Large intestine (tissue), 3 donors: ENCODE measurements around the gene TMEM37. TPM values are rescaled to one million over a fixed set of nuclear protein-coding genes. Genes with fewer than 3 reads are reported as not detected.

Experiments
- DNase-seq, 2 donors: peaks; one replicate each; pipeline versions ENCODE4 v3.0.0 to v3.0.0-alpha.2; 2013
- H3K27ac ChIP-seq: one replicate; pipeline ENCODE4 v1.5.1; 2013; ENCODE audit warnings: low read length
- H3K27me3 ChIP-seq: 2 replicates; pipeline ENCODE4 v1.6.1; 2013; ENCODE audit warnings: low read length; ENCODE audit not compliant: control insufficient read depth, insufficient read depth
- H3K36me3 ChIP-seq: 2 replicates; pipeline ENCODE4 v1.6.1; 2013; ENCODE audit warnings: low read length; ENCODE audit not compliant: control insufficient read depth, insufficient read depth
- H3K4me1 ChIP-seq: one replicate; pipeline ENCODE4 v1.6.1; 2013; ENCODE audit warnings: low read length; ENCODE audit not compliant: control insufficient read depth, insufficient read depth
- H3K4me3 ChIP-seq: one replicate; pipeline ENCODE4 v1.5.1; 2013; ENCODE audit warnings: low read length
- H3K9me3 ChIP-seq: one replicate; pipeline ENCODE4 v1.6.1; 2013; ENCODE audit warnings: mild to moderate bottlenecking, low read depth, low read length, moderate library complexity; ENCODE audit not compliant: control insufficient read depth
- WGBS: methylation state at CpG from one replicate; pipeline ENCODE4 v1.1.5; 2013; ENCODE audit warnings: low lambda C conversion rate; ENCODE audit not compliant: insufficient coverage; 5-methylcytosine and 5-hydroxymethylcytosine counted together
- polyA plus RNA-seq: library from polyadenylated mRNA; unstranded; fragments of 120-200 nt; gene quantifications from one replicate; pipeline ENCODE4 v1.2.1, GENCODE V29; 2013

The TMEM37 gene
- polyA plus RNA-seq, 1 donor: 70.7 TPM

GRCh38 chr2:119432851-119433522, 1.3 kb downstream of the TMEM37 start:
- Histone ChIP-seq H3K36me3 (peaks cover 21% of the 10 kb centered on the region), H3K27ac (peak overlapping the region; percentile 87), H3K27me3 (no peaks in the 10 kb centered on the region), H3K4me3 (peak overlapping the region; percentile 67), H3K9me3 (no peaks in the 10 kb centered on the region), H3K4me1 (peaks cover 75% of the 10 kb centered on the region)
- DNase-seq: peak in 1 of 2 donors; percentile 39
- no CpG with 5 or more reads among the region's 17 CpGs for WGBS

- H3K4me1 ChIP-seq: peaks cover 75% of the 10 kb centered on the region
- peaks cover 21% of the 10 kb centered on the region for H3K36me3 ChIP-seq
Observed at GRCh38 chr2:119433636-119434327, 2.1 kb downstream of the TMEM37 start.

GRCh38 chr2:119434664-119435063, 3.0 kb downstream of the TMEM37 start:
- WGBS: no CpG with 5 or more reads among the region's 6 CpGs
- H3K27ac ChIP-seq: peak overlapping the region; percentile 87
- no peaks in the 10 kb centered on the region for H3K9me3 ChIP-seq
- H3K36me3 ChIP-seq: peaks cover 25% of the 10 kb centered on the region
- DNase-seq: no peak
- H3K4me3 ChIP-seq: peak overlapping the region; percentile 67
- H3K4me1 ChIP-seq: peaks cover 75% of the 10 kb centered on the region
- no peaks in the 10 kb centered on the region for H3K27me3 ChIP-seq

More at GRCh38 chr2:119433636-119434327, 2.1 kb downstream of the TMEM37 start:
- Histone ChIP-seq H3K9me3 (no peaks in the 10 kb centered on the region), H3K27ac (peak overlapping the region; percentile 87), H3K27me3 (no peaks in the 10 kb centered on the region), H3K4me3 (peak overlapping the region; percentile 67)
- peak; percentile 78 to 89 for DNase-seq
- 20% methylated on average over 1 of the region's 10 CpGs for WGBS

DNA sequence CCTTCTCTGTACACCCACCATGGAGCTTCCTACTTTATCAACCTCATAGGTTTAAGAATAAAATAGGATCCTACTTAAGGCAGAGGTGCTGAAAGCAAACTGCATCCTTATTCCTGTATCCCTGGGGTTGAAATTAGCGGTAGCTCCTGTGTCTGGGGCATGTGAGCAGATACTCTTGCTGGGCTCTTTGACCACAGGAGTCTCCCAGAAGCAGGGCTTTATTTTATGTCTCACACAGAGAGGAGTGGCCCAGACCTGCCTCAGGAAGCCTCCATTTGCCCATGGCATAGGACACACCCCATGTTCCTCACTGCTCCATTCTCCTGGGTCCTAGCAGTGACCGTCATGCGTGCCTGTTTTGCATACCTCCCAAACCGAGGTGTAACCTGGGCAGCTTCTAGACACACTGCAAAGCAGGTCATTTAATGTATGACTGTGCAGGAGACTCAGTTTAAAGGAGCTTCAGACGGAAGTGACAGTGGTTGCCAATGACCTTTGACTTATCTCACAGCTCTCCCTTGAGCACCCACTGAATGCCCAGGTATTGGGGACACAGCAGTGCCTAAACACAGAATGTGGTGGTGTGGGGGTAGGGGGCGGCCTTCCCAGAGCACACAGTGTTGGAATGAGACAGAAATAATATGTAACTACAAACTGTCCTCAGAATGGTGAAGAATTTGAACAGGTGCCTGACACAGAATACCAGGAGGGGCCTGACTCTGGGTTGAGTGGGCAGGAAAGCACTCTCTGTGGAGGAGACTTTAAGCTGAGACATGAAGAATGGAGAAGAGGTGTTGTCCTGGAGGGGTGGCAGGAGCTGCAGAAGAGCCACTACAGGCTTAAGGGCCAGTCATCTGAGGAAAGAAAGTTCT, 3.7 kb downstream of the TMEM37 start:
- Histone ChIP-seq H3K4me1 (peaks cover 75% of the 10 kb centered on the region), H3K9me3 (no peaks in the 10 kb centered on the region), H3K27ac (peak overlapping the region; percentile 87), H3K27me3 (no peaks in the 10 kb centered on the region), H3K4me3 (peak overlapping the region; percentile 67), H3K36me3 (peaks cover 31% of the 10 kb centered on the region)
- no CpG with 5 or more reads among the region's 6 CpGs for WGBS
- peak in 1 of 2 donors; percentile 69 for DNase-seq

GRCh38 chr2:119435953-119436297, 4.3 kb downstream of the TMEM37 start:
- H3K36me3 ChIP-seq: peaks cover 31% of the 10 kb centered on the region
- H3K27ac ChIP-seq: peak overlapping the region; percentile 87
- H3K4me1 ChIP-seq: peaks cover 77% of the 10 kb centered on the region
- WGBS: no CpG with 5 or more reads among the region's 7 CpGs
- no peaks in the 10 kb centered on the region for H3K9me3 ChIP-seq
- no peak overlapping the region for H3K4me3 ChIP-seq
- H3K27me3 ChIP-seq: no peaks in the 10 kb centered on the region
- peak in 1 of 2 donors; percentile 20 for DNase-seq

- no peaks in the 10 kb centered on the region for H3K27me3 ChIP-seq
- no peak for DNase-seq
- peak overlapping the region; percentile 53 for H3K27ac ChIP-seq
- peaks cover 31% of the 10 kb centered on the region for H3K36me3 ChIP-seq
- H3K4me3 ChIP-seq: no peak overlapping the region
- no CpG with 5 or more reads among the region's 22 CpGs for WGBS
- H3K9me3 ChIP-seq: no peaks in the 10 kb centered on the region
- H3K4me1 ChIP-seq: peaks cover 77% of the 10 kb centered on the region
Observed at GRCh38 chr2:119436993-119437772, 5.5 kb downstream of the TMEM37 start.

DNA sequence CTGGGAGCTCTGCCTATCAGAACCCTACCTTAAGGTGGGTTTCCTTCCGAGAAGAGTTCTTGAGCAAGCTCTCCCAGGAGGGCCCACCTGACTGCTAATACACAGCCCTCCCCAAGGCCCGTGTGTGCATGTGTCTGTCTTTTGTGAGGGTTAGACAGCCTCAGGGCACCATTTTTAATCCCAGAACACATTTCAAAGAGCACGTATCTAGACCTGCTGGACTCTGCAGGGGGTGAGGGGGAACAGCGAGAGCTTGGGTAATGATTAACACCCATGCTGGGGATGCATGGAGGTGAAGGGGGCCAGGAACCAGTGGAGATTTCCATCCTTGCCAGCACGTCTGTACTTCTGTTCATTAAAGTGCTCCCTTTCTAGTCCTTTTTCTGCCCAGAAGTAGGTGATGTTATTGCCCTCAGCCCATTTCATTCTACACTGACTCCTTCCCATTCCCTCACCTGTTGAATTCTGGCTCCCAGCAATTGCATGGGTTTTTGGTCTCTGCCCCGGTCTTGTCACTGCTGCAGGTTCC, 6.5 kb downstream of the TMEM37 start:
- Histone ChIP-seq H3K9me3 (no peaks in the 10 kb centered on the region), H3K27ac (peak overlapping the region; percentile 53), H3K4me3 (no peak overlapping the region), H3K36me3 (peaks cover 31% of the 10 kb centered on the region), H3K4me1 (peaks cover 70% of the 10 kb centered on the region), H3K27me3 (no peaks in the 10 kb centered on the region)
- peak in 1 of 2 donors; percentile 76 for DNase-seq
- WGBS: no CpG with 5 or more reads among the region's 6 CpGs

DNA sequence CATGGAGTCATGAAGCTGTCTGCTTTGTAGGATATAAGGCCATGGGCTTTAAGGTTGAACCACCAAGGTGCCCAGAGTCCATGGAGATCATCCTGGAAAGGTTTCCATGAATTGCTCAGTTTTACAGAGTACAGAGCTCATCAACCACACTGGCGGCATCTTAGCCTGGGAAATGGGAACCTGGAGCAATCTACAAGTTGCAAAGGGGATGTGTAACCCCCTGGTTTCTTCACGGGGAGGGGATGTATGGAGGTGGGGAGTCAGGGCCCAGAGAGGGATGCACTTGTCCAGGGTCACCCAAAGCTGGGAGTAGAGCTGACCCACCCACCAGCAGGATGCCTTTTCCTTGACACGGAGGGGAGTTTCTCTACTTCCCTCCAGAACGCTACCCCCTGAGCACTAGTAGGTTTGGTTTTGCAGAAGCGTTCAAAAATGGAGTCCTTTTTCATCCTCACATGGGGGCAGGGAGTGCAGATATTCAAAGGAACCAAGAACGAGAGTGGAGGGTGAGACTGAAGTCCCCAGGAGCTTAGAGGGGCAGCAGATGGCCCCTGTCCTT, 7.2 kb downstream of the TMEM37 start:
- Histone ChIP-seq H3K4me1 (peaks cover 64% of the 10 kb centered on the region), H3K36me3 (peaks cover 31% of the 10 kb centered on the region), H3K27ac (peak overlapping the region; percentile 53), H3K4me3 (no peak overlapping the region), H3K27me3 (no peaks in the 10 kb centered on the region), H3K9me3 (no peaks in the 10 kb centered on the region)
- WGBS: no CpG with 5 or more reads among the region's 6 CpGs
- no peak for DNase-seq

- no CpG with 5 or more reads among the region's 15 CpGs for WGBS
- Histone ChIP-seq H3K4me1 (peaks cover 54% of the 10 kb centered on the region), H3K9me3 (no peaks in the 10 kb centered on the region), H3K27me3 (no peaks in the 10 kb centered on the region), H3K36me3 (peaks cover 31% of the 10 kb centered on the region), H3K27ac (peak overlapping the region; percentile 14), H3K4me3 (no peak overlapping the region)
- peak in 1 of 2 donors; percentile 11 for DNase-seq
Observed at GRCh38 chr2:119439574-119440500, 8.2 kb downstream of the TMEM37 start.
